NCI-H2196 (cell line): ENCODE measurements around the gene MRPL27.
A peak's percentile ranks its signal among the peaks of the same experiment; 100 is the strongest.
"Not testable (repeated sequence)": the region's sequence is repeated elsewhere in the genome, so short reads cannot be mapped to it uniquely, and the experiment has no call there.

Source experiments
- DNase-seq: peaks from one replicate; lab custom pipeline; 2025; ENCODE audit not compliant: unreplicated experiment; lab: John Stamatoyannopoulos, UW

The MRPL27 gene

GRCh38 chr17:50372758-50373556 lies at the start of gene MRPL27, which contains the start of gene EME1:
Gene MRPL27, minus strand, starts transcription at chr17:50373184. Its CDS starts 14 bp downstream, at chr17:50373170.
Gene EME1, plus strand, starts transcription at chr17:50373229. Its CDS starts 1,980 bp downstream, at chr17:50375209.
- peak; percentile 86 for DNase-seq

DNA sequence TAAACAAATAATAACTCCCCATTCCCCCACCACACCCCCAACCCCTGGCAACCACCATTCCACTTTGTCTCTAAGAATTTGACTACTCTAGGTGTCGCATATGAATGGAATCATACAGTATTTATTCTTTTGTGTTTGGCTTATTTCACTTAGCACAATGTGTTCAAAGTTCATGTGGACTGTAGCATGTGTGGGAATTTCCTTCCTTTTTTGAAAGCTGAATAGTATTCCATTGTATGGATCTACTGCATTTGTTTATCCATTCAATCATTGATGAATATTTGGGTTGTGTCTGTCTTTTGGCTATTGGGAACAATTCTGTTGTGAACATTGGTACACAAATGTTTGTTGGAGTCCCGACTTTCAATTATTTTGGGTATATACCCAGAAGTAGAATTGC lies 49.8 kb upstream of the MRPL27 start:
- no peak for DNase-seq

GRCh38 chr17:50421308-50422051 lies 48.5 kb upstream of the MRPL27 start:
- DNase-seq = no peak

- no peak for DNase-seq
Measured at GRCh38 chr17:50420419-50421112, 47.6 kb upstream of the MRPL27 start.

DNA sequence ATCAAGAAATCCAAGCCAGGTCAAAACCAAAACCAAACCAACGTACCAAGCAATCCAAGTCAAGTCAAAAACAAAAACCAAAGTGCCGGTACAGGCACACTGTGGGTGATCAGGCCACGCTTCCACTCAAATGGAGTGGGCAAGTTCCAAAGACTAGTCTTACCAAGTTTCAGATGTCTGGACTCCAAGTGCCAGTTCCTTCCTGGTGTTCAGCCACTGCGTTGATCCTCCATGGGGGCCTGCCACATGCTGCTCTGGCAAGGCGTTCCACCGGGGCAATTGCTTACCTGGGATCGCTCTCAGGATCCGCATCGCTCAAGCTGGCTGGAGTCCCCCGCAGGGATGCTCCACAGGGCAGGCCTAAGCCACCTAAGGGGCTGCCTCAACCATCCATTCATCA lies 46.6 kb upstream of the MRPL27 start:
- not testable (repeated sequence) for DNase-seq

- DNase-seq = no peak
Measured at GRCh38 chr17:50414808-50415207, 41.8 kb upstream of the MRPL27 start.

GRCh38 chr17:50412188-50412732 lies 39.3 kb upstream of the MRPL27 start:
- no peak for DNase-seq

GRCh38 chr17:50407921-50408320 lies 34.9 kb upstream of the MRPL27 start:
- no peak for DNase-seq

DNA sequence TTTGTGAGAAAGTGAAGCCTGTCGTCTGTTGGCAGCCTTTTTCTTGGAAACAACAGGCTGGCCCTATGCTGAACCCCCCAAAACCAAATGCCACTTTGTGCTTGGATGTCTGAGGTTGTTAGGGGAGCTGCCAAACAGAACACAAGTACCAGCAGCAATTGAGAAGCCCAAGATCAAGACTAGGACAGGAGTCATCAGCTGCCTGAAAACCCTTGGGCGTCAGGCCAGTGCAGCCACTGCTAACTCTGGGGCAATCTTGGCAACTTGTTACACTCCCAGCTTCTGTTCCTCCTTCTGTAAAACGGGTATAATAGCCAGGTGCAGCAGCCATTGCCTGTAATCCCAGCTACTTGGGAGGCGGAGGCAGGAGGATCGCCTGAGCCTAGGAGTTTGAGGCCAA lies 33.6 kb upstream of the MRPL27 start:
- no peak for DNase-seq

DNA sequence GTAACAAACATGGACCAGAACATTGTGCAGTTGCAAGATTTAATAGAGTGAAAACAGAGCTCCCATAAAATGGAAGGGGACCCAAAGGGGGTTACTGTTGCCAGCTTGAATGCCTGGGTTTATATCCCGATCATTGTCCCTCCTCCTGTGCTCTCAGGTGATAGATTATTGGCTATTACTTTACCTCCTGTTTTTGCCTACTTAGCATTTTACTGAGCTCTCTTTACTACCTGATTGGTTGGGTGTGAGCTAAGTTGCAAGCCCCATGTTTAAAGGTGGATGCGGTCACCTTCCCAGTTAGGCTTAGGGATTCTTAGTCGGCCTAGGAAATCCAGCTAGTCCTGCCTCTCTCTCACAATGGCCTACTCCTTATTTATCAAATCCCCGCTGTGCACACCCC lies 32.4 kb upstream of the MRPL27 start:
- not testable (repeated sequence) for DNase-seq

GRCh38 chr17:50399591-50399990 lies 26.6 kb upstream of the MRPL27 start:
- not testable (repeated sequence) for DNase-seq

DNA sequence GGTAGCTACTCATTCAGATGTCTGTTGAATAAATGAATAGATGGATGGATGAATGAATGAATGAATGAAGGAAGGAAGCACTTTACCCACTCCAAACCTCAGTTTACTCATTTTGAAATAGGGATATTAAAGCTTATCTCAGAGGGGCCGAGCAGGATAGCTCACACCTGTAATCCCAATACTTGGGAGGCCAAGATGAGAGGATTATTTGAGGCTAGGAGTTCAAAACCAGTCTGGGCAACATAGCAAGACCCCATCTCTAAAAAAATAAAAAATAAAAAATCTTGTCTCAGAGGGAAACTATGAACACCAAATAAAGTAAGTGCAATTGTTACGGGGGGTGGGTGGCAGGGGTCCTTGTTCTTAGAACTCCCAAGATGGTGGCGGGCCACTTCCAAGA lies 25.7 kb upstream of the MRPL27 start:
- not testable (repeated sequence) for DNase-seq

DNA sequence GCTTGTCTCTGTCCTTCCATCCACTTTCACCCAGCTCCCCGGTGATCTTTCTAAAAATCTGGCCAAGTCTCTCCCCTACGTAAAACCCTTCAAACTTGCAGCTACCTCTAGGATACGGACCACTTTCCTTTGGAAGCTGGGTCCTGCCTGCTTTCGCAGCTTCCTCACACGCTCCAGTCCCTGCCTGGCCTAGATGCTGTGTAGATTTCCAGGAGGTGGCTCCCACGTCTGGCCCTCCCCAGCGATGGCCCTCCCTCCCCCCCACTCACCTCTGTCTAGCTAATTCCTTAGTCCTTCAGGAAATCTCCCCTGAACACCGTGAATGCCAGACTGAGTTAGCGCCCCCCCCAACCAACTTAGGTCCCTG lies 24.9 kb upstream of the MRPL27 start:
- DNase-seq = no peak

DNA sequence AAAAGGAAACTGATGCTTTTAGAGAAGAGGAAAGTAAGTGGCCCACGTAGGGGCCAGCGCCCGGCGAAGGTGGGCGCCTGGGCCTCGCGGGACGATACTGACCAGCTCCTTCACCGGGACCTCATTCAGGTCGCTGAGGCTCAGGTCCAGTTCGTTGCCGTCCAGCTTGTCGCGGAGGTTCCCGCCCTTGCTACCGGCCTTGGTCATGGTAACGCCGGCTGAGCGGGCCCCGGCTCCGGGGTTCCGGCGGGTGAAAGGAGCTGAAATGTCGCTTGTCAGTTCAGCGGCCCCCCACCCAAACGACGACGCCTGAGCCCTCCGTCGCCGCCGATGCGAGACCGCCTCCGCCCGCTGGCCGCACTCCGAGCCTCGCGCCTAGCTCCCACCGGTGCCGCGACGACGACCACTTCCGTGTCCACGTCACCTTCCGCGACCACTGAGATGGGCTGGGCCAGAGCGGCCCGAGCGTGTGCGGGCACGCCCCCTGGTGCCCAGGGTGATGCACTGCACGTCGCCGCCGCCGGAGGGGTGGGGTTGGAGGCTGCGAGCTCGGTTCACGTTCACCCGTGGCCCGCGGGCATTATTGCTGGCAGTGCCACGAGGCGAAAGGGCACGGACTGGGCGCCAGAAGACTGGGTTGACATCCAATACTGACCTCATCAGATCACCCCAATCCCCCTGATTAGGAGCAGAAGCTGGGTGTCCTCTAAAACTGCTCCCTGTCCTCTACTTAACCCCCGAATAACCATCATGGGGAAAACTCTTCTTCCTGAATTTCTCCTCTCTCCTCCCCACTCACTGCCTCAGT lies 24.3 kb upstream of the MRPL27 start, which contains the start of gene LRRC59:
LRRC59 (minus strand) TSS at position 413 of the 808 bp plus-strand sequence; CDS start at position 207, 206 bp downstream.
- peak; percentile 78 for DNase-seq

DNA sequence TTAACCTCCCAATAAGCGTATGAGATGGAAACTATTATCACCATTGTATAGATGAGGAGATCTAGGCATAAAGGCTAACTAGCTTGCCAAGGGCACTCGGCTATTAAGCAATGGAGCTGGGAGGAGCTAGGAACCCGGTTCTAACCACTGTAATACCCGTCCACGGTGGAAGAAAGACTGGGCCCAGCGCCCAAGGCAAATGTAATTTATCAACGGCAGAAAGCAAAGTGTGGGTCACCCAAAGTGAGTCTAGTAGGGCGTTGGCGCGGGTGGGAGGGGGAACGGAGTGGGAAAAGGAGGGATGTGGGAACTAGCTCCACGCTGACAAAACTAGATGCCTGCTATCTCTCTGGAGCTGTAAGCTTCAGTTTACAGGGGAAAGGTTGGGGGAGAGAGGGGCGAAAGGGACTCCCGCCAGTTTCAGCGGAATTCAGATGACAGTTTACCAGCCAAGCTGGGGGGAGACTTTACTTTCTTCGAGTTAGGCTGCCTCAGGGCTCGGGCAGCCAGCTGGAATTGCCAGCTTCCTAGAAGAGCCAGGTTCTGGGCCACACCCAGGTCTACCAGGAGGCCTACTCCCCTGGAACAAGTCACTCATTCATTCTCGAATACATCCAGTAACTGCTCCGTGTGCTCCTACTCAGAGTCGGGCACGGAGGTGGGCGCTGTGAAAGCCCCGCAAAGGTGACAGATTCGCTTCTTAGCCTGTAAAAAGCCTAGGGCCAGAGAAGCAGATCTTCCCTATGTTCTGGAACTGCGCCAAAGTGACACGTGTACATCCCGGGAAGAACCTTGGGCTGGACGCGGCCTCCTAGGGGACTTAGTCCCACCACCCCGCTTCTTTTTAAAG lies 23.5 kb upstream of the MRPL27 start:
- peak; percentile 56 for DNase-seq

- DNase-seq = peak; percentile 15
Measured at GRCh38 chr17:50394711-50395110, 21.7 kb upstream of the MRPL27 start.

DNA sequence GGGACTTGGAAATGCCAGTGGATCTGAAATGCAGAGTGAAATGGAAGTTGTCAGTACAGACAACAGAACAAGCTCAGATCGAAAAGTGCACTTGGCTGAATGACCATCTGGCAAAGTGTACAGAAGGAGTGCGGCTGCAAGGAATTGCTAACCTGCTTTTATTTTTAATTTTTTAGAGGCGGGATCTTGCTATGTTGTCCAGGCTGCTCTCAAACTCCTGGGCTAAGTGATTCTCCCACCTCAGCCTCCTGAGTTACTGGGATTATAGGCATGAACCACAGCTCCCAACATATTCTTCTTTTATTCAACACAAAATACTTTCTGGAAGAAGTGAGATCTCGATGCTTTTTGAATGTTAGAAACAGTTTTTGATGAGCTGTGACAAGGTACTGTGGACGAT lies 20.7 kb upstream of the MRPL27 start:
- no peak for DNase-seq

GRCh38 chr17:50392621-50393020 lies 19.6 kb upstream of the MRPL27 start:
- DNase-seq = no peak

GRCh38 chr17:50389534-50389933 lies 16.6 kb upstream of the MRPL27 start:
- DNase-seq = no peak
